22Rv1 (cell line): ENCODE results near the gene EML4.

Experiments
- H3K27ac ChIP-seq: fragments of 450-650 bp; 2 replicates; pipeline ENCODE4 v1.5.1; 2017
- CTCF ChIP-seq: fragments of 450-650 bp; IDR thresholded peaks from 2 replicates; pipeline ENCODE4 v1.5.1; 2017; ENCODE audit warnings: mild to moderate bottlenecking
- ZFX ChIP-seq: fragments of 450-650 bp; IDR thresholded peaks from 2 replicates; pipeline ENCODE4 v1.6.1; 2017; ENCODE audit warnings: antibody characterized with exemption, borderline replicate concordance

The EML4 gene

GRCh38 chr2:42351864-42352263, 182.7 kb downstream of the EML4 start:
- no peak for TF ChIP-seq CTCF
- no peak for TF ChIP-seq ZFX

GRCh38 chr2:42353792-42354429, 184.8 kb downstream of the EML4 start:
- no peak overlapping the region for H3K27ac ChIP-seq
- TF ChIP-seq CTCF (no peak), ZFX (no peak)

More at GRCh38 chr2:42351864-42352263, 182.7 kb downstream of the EML4 start:
- H3K27ac ChIP-seq = no peak overlapping the region

- H3K27ac ChIP-seq = no peak overlapping the region
- TF ChIP-seq ZFX (no peak), CTCF (no peak)
Measured at GRCh38 chr2:42359304-42359964, 190.3 kb downstream of the EML4 start.

- peak overlapping the region; percentile 88; the same call in 1 of the 2 replicates for H3K27ac ChIP-seq
- no peak for TF ChIP-seq ZFX
- no peak for TF ChIP-seq CTCF
Measured at GRCh38 chr2:42359965-42360483, 190.9 kb downstream of the EML4 start.

GRCh38 chr2:42360493-42360889, 191.3 kb downstream of the EML4 start:
- peak overlapping the region; percentile 88 for H3K27ac ChIP-seq
- TF ChIP-seq CTCF = no peak
- no peak for TF ChIP-seq ZFX

GRCh38 chr2:42360890-42361727, 192.0 kb downstream of the EML4 start, which contains the start of gene COX7A2L:
COX7A2L (minus strand) TSS chr2:42361217; CDS start chr2:42361161, 56 bp downstream.
- TF ChIP-seq ZFX (no peak), CTCF (peak; percentile 34; the same call in 1 of the 2 replicates)
- peak within 1 kb of the TSS; percentile 88 for H3K27ac ChIP-seq
